HG02973 (cell line): ENCODE results near the gene LINC01488.

ENCODE experiments used
- ATAC-seq: cut with Tn5 transposase; IDR thresholded peaks from one replicate; pipeline ENCODE4 v1.9.1; 2021; ENCODE audit warnings: moderate library complexity; ENCODE audit not compliant: unreplicated experiment

LINC01488 gene

DNA sequence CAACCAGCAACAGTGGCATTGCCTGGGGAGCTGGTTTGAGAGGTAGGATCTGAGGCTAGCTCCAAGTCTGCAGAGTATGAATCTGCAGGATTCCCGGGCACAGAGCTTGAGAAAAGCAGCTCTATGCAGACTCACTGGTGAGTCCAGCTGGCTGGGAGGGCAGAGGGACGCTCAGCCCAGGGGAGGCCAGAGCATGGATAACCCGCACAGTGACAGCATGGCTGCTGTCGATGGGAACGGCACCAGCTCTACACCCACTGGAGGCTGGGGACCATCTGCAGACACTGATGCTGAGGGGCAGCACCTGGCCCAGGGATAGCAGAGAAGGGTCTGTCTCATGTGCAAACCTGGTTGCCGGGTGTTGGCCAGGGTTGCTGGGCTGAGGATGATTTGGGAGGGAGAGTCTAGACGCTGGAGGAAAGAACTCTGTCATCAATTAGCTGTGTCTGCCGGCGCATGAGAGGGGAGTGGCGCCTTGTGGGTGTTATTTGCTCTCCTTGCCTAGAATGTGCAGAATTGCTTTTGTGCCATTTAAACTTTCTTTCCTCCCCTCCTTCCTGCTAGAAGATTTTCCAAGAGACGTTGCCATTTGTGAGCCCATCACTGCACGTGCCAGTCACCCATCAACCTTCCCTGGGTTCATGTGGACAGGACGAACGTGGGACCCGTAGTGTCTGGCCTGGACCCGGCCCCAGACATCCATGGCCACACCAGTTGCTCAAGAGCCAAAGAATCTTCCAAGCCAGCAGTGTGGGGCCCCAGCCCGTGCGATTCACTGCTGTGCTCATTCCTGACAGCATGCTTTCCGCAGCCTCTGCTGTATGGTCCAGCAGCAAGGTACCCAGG is 19.1 kb upstream of the LINC01488 start:
- ATAC-seq, result no peak

DNA sequence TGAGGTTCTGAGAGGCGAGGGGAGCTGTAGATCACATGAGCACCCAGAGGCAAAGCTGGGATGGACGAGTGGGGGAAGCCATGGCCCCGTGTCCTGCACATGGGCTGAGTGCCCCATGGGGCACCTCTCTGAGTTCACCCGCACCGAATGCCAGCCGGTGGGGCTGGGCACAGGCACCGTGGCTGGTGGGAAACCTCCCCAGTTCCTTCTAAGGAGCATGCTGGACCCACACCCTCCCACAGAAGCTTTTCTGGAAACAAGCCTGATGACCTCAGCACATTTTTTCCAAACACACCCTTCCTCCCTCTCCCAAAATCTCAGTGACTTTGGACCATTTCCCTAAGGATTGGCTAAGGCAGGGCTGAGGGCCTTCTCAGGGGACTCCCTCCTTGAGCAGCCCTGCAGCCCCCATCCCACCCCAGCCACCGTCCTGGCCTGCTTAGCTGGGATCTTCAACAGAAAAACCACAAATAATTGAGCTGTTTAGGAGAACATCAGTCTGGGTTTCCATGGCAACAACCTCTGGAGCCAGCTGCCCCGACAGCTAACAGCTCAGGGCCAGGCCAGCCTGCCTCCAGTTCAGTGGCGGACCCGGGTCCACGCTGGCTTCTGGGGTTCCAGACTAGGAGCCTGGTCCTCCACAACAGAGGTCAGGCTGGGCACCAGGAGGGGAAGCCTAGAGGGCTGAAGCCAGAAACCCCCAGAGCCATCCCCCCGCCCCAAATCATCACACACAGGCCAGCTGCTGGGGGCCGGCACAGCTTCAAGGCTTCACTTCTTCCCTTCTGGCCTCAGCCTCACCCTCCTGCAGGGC is 18.1 kb upstream of the LINC01488 start:
- no peak for ATAC-seq

DNA sequence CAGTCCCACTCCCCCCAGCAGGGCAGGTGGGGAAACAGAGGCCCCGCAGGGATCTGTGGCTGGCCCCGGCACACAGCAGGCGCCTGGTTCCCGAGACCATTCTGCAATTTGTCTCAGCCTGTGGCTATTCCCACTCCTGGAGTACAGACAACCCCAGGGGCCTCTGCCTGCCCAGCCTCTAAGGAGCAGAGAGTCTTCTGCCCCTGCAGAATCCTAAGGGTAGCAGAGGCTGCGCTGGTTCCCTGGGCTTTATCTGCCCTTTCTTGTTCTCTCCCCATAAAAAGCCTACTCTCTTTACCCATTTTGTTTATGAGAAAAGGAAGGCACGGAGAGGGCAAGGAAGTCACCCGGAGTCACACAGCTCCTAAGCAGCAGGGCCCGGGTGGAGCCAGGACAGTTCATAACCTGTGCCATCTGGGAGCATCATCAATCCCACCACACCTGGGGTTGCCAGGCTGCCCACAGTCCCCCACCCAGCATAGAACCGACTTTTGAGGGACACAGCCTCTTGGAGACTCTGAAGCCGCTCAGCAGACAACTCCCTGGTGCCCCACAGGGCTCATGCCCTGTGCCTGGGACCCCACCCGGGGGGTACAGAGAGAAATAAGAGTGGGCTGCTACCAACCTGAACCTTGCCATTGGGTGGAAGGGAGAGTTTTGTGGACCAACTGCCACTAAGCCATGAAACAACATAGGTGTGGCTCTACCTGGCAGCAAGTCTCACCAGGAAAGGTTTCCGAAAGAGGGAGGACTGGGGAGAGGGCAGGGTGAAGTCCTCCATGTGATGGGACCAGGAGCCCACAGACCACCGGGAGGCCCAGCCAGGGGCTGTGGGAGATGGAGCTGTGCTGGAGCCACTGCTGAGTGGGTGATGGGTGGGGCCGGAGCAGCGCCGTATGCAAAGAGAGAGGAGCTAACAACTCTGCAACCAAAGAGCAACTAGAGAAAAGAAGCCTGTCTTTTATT is 17.2 kb upstream of the LINC01488 start:
- ATAC-seq, result no peak

DNA sequence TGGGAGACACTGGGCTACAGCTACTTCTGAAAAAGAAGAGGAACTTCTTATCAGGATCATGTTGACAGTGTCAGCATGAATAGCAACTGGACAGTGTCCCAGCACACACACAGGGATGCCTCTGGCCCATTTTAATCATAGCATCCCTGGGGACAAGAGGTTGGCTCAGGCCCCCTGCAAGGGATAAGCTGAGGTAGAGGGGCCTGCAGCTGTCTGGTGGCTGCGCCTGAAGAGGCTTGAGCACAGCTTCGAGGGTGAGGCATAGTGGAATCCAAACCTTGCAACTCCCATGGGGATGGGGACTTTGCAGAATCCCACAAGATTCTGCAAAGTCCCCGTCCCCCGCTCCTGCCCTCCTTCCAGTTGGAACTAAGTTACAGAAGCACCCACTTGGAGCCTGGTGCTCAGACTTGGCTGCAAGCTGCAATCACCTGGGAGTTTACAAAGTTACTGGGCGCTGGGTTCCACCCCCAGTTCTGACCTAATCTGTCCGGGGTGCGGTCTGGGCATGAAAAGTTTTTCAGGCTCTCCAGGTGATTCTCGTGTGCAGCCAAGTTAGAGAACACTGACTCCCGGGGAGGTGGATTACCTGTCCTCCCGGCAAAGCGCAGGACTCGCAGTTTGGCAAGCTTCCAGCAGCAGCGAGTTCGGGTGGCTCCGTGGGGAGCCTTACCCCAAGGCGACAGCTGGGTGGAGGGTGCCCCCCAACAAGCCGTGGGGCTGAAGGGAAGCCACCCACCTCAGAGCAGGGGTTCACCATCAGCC is 16.0 kb upstream of the LINC01488 start:
- no peak for ATAC-seq

DNA sequence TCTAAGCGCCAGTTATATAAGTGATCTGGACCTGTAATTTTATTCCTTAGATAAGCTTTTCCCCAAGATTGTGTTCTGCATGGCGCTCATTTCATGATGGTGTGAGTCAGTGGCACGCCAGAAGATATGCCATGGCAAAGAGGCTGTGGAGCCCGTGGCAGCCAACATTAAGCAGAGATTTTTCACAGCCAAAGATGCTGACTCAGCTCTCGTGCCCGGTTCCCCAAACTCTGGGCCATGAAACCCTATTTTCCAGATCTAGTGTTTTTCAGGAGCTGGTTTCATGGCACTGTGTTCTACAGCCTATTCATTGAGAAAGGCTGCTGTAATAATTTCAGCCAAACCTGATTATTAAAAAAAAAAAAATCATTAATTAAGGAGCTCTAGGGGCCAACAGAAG is 15.4 kb upstream of the LINC01488 start:
- no peak for ATAC-seq

DNA sequence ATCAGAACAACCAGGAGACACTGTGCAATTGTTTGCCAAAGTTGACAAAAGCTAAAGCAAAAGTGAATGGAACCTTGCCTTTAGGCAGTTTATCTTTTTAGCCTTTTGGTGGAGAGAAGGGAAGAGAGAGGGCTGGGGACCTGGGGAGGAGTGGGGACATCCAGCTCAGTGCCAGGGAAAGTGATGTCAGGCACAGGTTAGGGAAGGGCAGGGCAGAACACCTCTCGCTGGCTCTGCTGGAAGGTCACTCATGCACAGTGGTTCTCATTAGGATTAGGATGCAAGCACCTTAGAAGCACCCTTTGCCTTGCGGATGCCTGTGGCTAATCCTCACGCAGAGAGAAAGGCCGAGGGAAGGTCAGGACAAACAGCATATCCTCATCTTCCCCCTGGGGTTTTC is 14.3 kb upstream of the LINC01488 start:
- ATAC-seq, result no peak

DNA sequence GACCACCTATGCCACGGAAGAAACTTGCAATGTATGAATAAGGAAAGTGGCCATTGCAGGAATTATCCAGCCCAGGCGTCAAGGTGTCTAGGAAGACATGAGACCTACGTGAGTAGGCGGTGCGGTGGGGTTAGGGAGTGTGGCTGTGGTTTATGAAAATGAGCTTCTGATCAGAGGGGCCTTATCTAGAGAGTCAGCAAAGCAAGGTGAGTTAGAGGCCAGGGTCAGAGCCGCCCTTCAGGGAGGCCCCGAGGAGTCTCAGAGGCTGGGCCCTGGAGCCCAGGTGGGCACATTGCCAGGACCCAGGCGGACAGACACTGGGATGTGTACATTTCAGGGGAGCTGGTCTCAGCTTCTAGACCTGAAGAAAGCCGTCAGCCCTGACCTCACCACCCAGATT is 13.8 kb upstream of the LINC01488 start:
- ATAC-seq, result no peak

DNA sequence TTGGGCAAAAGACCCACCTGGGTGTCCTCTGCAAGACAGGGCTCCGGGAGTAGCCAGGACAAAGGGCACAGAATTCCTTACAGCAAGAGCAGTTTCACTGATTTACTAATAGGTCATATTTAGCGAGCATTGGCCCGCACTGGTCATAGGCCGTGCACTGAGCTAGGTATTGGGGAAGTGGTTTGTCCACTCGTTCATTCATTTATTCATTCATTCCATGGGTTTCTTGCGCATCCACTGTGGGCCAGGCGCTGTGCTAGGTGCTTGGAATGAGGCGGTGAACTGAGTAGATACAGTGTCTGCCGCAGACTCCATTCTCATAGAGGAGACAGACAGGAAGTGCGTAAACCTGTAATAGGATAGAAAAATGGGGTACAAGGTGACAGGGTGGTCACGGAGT is 13.2 kb upstream of the LINC01488 start:
- no peak for ATAC-seq

DNA sequence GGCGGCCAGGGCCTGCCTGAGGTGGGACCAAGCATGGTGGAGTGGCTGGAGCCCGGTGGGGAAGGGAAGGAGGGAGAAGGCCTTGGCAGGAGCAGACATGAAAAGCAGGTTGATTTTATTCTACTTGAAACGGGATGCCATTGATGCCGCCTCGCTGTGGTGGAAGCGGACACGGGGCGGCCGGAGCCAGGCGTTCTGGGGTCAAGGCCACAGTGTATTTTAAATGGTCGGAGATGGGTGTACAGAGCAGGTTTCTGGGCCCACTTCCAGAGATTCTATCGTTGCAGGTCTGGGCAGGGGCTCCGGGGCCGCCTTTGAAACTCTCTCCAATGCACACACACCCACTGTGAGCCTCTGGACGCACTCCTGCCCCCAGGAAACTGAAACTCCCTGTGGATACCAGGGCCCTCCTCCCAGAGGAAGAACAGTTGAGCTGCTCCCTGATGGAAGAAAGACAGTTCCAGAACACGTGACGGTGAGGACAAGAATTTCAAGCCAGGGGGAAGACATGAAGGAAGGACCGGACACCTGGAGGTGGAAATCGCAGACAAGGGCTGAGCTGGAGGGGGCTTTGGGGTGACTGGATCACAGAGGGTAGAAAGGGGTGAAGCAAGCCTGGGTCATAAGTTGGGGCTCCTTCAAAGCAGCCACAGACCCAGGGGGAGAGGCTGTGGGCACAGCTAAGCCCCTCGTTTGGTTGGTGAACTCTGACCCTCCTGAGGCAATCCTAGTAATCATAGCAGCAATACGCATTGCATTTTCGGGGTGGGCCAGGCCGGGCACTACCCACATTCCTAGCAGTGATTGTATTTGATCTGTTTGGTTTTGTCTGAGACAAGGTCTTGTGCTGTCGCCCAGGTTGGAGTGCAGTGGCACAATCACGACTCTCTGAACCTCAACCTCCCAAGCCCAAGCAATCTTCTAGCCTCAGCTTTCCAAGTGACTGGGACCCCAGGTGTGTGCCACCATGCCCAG is 12.3 kb upstream of the LINC01488 start:
- ATAC-seq, result no peak

DNA sequence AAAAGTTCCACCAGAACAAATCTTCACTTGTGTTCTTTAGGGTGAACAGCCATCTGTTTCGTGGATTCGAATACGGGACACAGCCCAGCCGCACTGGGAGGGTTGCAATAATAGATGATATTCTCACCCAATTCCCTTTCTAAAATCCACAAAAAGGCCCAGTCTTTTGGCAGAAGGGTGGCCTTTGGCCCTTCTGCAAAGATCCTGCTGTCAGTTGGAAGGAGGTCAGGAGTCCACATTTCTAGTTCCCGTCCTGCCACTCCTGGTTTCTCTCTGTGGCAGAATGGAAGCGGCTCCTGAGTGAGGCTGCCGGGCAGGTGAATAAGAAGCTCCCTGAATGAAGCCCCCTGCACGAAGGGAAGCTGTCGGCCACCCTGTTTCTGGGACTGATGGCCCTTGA is 11.2 kb upstream of the LINC01488 start:
- ATAC-seq, result no peak

DNA sequence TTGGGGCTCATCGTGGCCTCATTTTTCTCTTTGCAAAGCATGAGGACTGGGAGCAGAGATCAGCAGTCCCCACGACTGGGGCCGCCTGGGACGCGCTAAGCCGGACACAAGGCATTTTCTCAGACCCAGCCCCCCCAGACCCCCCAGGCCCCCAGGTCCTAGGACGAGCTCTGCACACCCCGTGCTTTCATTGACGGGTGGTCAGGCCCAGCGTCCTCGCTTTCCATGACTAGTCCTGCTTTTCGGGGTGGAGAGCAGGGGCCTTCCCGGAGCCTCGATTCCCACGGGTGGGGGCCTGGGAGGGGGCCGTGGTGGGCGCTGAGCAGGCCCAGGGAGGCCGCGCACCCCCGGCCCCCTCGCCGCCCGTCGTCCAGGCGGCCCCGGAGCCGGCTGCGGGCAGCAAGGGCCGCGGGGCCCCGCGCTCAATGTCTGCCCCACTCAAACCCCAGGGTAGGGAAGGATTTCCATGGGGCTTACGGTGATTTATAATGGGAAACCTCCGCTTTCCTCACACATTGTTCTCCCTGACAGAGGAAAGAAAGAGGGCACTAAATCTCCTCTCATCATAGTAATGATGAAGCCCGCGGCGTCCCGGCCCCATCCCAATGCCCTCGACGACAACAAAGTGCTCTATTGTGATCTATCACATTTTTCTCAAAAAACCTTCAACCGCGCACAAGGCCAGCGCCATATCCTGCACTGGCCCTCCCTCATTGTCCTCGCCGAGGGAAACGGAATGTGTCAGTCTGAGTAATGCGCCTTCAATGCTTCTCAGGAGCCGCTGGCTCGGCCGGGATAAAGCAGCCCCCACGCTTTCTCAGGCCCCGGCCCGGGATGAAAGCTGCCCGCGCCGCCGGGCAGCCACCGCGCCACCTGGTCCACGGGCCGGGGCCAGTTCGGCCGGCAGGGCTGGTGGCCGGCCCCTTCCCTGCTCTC is 10.4 kb upstream of the LINC01488 start:
- no peak for ATAC-seq

DNA sequence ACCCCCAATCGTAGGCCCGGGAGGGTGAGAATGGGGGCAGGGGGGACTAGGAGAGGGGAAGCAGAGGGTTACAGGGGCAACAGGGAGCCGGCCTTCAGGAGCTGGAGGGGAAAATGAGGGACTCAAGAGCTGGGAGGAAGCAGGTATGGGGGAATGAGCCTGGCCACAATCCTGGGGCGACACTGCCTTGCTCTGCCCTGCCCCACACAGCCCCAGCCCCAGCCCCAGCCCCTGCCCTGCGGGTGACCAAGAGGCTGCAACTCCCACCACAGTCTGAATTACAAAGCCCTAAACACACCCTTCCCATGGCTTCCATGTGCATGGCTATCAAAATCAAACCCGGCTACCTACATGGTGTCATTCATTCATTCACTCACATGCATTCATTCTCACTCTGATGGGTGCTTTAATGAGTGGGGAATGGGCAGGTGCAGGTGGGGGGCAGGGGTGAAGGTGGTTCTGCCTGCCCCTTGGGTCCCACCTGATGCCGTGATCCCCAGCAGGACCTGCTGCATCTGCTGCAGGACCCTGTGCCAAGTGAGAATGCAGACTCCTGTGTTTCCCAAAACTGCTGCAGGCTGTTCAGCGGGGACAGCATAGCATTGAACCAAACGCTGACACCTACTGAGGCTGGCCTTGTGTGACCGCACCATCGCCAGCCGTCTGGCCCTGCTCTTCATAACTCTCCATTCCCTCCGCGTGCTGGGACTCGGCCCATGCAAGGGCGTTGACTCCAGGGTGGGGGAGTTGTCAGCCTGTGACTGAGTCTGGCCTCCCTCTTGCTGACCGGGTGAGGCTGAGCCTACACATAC is 9.5 kb upstream of the LINC01488 start:
- no peak for ATAC-seq

DNA sequence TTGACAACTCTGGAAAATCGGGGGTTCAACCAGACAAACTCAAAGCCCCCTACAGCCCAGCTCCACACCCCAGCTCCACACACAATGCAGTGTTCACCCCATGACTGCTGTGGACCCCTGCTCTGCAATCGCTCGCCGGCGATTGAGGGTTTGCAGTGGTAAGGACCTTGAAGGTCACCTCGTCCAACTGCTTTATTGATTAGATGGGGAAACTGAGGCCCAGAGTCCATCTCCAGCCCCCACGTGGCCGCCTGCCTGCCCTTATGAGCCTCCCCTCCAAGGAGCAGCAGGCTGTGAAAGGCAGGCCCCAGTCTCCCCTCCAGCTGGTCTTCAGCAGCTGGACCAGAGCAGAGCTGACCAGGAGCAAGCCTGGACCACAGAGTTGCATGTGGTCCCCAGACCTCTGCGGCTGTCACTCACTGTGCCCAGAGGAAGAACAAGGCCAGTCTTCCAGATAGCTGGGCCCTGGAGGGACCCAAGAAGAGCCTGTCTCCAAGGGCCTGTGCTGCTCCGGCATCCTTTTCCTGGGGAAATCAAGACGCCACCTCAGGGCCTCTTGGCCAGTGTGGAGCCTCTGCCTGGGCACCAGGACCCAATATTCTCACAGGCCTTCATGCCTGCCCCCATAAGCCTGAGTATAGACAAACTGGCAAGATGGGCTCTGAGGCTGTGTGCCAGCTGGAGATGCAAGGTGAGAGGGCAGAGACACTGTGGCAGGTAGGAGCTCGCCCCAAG is 8.8 kb upstream of the LINC01488 start:
- ATAC-seq, result no peak

DNA sequence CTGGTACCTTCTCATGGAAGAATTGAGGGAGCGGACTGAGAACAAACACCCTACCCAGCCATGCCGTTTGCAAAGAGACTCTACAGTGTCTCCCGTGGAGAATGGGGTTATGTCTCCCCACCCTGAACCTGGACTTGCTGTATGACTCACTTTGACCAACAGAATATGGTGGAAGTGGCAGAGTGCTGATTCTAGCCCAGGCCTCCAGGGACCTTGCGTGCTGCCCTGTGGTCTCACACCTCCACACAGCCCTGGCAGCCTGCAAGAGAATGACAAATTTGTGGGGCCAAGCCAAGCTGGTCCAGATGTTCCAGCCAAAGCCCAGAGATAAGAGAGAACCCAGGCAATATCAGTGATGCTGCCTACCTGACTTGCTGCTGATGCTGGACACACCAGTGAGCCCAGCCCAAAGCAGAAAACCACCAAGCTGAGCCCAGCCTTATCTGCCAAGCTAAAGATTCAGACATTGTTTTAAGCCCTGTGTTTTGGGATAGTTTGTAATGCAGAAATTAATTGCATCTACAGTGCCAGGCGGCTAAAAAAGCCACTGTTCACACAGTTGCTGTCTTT is 8.1 kb upstream of the LINC01488 start:
- ATAC-seq, result no peak

DNA sequence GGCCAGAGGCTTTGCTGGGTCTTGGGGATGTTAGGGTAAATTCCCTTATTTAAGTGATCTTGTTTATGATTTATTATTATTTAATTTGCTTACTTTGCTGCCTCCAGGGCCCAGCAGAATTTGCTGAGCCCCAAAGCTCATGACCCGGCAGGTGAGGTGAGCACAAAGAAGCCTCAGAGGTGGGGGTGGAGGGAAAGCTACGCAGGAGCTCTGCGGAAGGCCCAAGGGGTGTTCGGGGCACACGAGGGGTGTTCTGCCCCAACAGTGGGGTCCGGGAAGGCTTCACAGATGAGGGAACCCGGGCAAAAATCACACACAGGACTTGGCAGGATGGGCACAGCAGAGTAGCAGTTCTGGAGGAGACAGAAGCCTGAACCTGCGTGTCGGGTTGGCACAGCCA is 6.7 kb upstream of the LINC01488 start:
- no peak for ATAC-seq

DNA sequence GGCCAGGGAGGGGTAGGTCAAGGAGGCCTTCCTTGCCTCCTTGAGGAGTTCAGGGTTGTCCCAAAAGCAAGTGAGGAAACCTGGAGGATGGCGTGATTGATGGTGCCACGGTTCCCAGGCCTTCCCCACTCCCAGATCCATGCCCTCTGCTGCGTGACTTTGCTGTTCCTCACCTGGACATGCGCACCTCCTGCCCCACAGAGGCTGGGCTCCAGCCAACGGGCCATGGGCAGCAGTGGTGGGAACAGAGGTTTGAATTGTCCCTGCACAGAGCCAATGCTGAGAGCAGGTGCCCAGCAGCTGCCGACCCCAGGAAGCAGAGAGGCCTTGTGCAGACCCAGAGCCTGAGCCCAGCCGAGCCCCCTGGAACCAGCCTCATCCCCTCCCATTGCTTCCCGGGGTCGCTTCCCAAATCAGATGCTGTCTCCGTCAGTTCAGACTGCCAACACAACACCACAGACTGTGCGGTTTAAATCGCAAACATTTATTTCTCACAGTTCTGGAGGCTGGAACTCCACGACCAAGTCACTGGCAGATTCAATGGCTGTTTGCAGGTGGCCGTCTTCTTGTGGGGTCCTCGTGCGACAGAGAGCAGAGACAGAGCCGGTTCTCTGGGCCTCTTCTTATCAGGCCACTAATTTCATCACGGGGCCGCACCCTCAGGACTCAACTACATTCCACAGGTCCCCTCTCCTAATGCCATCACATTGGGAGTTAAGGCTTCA is 6.2 kb upstream of the LINC01488 start:
- no peak for ATAC-seq
